Epithelial cell of esophagus (primary cell): ENCODE data around the gene CD7.

Experiments used
- DNase-seq: peaks from one replicate; pipeline ENCODE4 v3.0.0; 2010; ENCODE audit warnings: low read depth
- H3K4me3 ChIP-seq: 2 replicates; pipeline ENCODE4 v1.5.1; 2011; ENCODE audit warnings: mild to moderate bottlenecking, low read length, control low read depth
- CTCF ChIP-seq: IDR thresholded peaks from 2 replicates; pipeline ENCODE4 v1.5.1; 2011; ENCODE audit warnings: low read depth, mild to moderate bottlenecking, low read length, control low read depth, inconsistent platforms; ENCODE audit not compliant: insufficient read depth; ENCODE audit errors: missing control alignments

CD7 gene

GRCh38 chr17:82302568-82302963 is 14.8 kb downstream of the CD7 start:
- no peak for DNase-seq
- no peak for TF ChIP-seq CTCF
- no peak overlapping the region for H3K4me3 ChIP-seq

- H3K4me3 ChIP-seq, result no peak overlapping the region
- peak; percentile 56 for DNase-seq
- no peak for TF ChIP-seq CTCF
Measured at GRCh38 chr17:82301916-82302567, 15.4 kb downstream of the CD7 start.

DNA sequence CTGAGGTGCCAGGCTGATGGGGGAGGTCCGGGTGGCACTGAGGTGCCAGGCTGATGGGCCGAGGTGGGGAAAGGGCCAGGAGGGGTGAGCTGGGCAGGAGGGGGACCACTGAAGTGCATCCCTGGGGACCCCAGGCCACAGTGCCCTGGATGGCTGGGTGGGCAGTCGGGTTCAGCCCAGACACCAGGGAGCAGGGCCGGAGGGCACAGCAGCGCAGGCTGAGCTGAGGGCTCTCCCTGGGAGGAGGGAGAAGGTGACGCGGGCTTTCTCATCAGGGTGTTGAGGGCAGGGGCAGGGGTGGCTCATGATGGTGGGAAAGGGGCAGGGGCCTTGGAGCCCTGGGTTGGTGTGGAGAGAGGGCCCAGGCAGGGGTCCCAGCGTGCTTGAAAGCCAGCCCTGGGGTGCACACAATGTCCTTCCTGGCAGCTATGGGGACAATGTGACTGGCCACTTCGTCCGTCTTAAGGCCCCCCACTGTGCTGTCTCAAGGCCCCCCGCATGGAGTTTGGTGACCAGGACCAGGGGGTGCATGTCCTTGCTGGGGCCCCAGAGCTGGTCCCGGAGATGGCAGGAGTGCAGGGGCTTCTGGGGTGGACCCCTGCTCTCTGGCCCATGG is 16.0 kb downstream of the CD7 start:
- no peak overlapping the region for H3K4me3 ChIP-seq
- no peak for DNase-seq
- no peak for TF ChIP-seq CTCF

DNA sequence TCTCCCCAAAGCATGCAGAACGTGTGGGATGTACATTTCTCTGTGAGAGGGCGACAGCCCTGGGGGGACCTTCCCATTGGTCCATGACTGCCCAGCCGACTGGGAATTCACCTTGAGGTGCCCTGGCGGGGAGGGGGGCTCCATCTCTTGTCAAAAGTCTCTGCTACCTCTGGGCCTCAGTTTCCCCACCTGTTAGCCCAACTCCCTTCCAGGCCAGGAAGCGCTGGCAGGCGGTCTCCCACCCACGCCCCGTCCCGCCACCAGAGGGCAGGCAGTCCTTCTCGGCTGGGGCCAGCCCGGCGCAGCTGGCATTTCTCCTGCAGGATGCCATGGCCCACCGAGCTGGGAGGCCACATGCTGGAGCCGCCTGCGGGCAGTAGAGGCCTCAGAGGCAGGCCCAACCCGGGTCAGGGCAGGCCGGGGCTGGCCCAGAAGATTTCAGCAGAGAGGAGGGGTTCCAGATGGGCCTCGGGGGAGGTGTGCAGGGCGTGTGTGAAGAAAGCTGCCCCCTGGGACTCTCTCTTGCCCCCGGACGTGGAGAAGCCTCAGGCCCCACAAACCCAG is 16.6 kb downstream of the CD7 start:
- TF ChIP-seq CTCF, result peak; percentile 71
- H3K4me3 ChIP-seq, result no peak overlapping the region
- DNase-seq, result peak; percentile 62

- DNase-seq, result no peak
- H3K4me3 ChIP-seq, result no peak overlapping the region
- TF ChIP-seq CTCF, result no peak
Measured at GRCh38 chr17:82300228-82300627, 17.2 kb downstream of the CD7 start.

DNA sequence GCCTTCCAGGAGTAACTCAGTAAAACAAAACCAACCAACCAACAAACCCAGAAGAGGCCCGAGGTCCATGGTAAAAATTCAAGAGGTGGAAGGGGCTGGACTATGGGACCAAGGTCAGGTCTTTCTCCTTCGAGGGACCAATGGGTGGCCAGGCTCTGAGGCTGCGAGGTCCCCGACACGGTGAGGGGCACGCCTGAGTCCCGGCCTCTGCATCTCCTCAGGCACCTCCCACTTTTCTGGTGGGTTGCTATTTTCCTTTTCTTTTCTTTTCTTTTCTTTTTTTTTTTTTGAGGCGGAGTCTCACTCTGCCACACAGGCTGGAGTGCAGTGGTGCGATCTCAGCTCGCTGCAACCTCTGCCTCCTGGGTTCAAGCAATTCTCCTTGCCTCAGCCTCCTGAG is 18.0 kb downstream of the CD7 start:
- DNase-seq, result no peak

More for the DNA sequence above, 18.0 kb downstream of the CD7 start:
- H3K4me3 ChIP-seq, result no peak overlapping the region
- TF ChIP-seq CTCF, result no peak
